ENCODE data around the gene NUDT6. TPM values are rescaled to one million over a fixed set of nuclear protein-coding genes. Genes with fewer than 3 reads are reported as not detected.

The NUDT6 gene
- total RNA-seq, 4 donors from 2014 or later, result 6.3 to 24.8 (median 13.9) TPM

GRCh38 chr4:122930862-122931261, 8.5 kb upstream of the NUDT6 start:
- TF ChIP-seq CTCF (IDR thresholded peaks at IDR 0.05), result peak in 5 of 6 experiments; percentile 46 to 67 (median 59)
- TF ChIP-seq POLR2A (IDR thresholded peaks at IDR 0.05), result no peak
- Histone ChIP-seq H3K4me3 (replicated peaks in 1 of 3) (no peak overlapping the region), H3K27me3 (no peaks in the 10 kb centered on the region), H3K36me3 (peaks cover 9 to 13% of the 10 kb centered on the region in 2 donors), H3K27ac (no peak overlapping the region), H3K4me1 (no peaks in the 10 kb centered on the region), H3K9me3 (no peaks in the 10 kb centered on the region)
- no peak for DNase-seq
- intact Hi-C loops (cut with DNase I), result loop anchor here (5.0 kb wide), 1 partner anchor 174 kb away; no protein-coding TSS in a partner anchor

GRCh38 chr4:122928930-122929329, 6.5 kb upstream of the NUDT6 start:
- no peaks in the 10 kb centered on the region for H3K4me1 ChIP-seq
- TF ChIP-seq CTCF (IDR thresholded peaks at IDR 0.05), result no peak
- no peak for TF ChIP-seq POLR2A (IDR thresholded peaks at IDR 0.05)
- no peak for DNase-seq
- H3K9me3 ChIP-seq, result no peaks in the 10 kb centered on the region
- 82 to 94% methylated on average over 1 of the region's 1 CpG for WGBS, 2 donors
- H3K27me3 ChIP-seq, result no peaks in the 10 kb centered on the region
- no peak overlapping the region for H3K4me3 ChIP-seq (replicated peaks in 1 of 3)
- peaks cover 3 to 8% of the 10 kb centered on the region in 2 donors for H3K36me3 ChIP-seq
- intact Hi-C loops (cut with DNase I), result no loop called here
- H3K27ac ChIP-seq, result no peak overlapping the region

GRCh38 chr4:122922877-122923511, 597 bp upstream of the NUDT6 start:
- no peaks in the 10 kb centered on the region for H3K9me3 ChIP-seq
- 0% methylated on average over 33 to 34 of the region's 34 CpGs for WGBS, 2 donors
- peaks cover 0 to 5% of the 10 kb centered on the region in 2 donors for H3K4me1 ChIP-seq
- H3K27ac ChIP-seq, result peak overlapping the region in 2 of 3 donors; percentile 74 to 77
- TF ChIP-seq CTCF (IDR thresholded peaks at IDR 0.05) (no peak), POLR2A (IDR thresholded peaks at IDR 0.05) (no peak)
- peak overlapping the region; percentile 21 to 89 (median 84) for H3K4me3 ChIP-seq (replicated peaks in 1 of 3)
- no peaks in the 10 kb centered on the region for H3K36me3 ChIP-seq
- peak; percentile 83 for DNase-seq
- intact Hi-C loops (cut with DNase I), result no loop called here
- H3K27me3 ChIP-seq, result no peaks in the 10 kb centered on the region

GRCh38 chr4:122921300-122921699, 1.1 kb downstream of the NUDT6 start:
- TF ChIP-seq POLR2A (IDR thresholded peaks at IDR 0.05) (no peak), CTCF (IDR thresholded peaks at IDR 0.05) (no peak)
- H3K27ac ChIP-seq, result no peak overlapping the region
- WGBS, 2 donors, result 92 to 94% methylated on average over 5 of the region's 5 CpGs
- H3K4me1 ChIP-seq, result peaks cover 0 to 5% of the 10 kb centered on the region in 2 donors
- H3K36me3 ChIP-seq, result peaks cover 0 to 3% of the 10 kb centered on the region in 2 donors
- peak overlapping the region in 2 of 3 donors; percentile 84 to 89 for H3K4me3 ChIP-seq (replicated peaks in 1 of 3)
- H3K27me3 ChIP-seq, result no peaks in the 10 kb centered on the region
- intact Hi-C loops (cut with DNase I), result no loop called here
- no peaks in the 10 kb centered on the region for H3K9me3 ChIP-seq
- DNase-seq, result no peak

GRCh38 chr4:122920473-122920872, 1.9 kb downstream of the NUDT6 start:
- intact Hi-C loops (cut with DNase I), result no loop called here
- TF ChIP-seq CTCF (IDR thresholded peaks at IDR 0.05) (no peak), POLR2A (IDR thresholded peaks at IDR 0.05) (no peak)
- WGBS, 2 donors, result 91% methylated on average over 5 of the region's 5 CpGs
- Histone ChIP-seq H3K27ac (no peak overlapping the region), H3K4me3 (replicated peaks in 1 of 3) (no peak overlapping the region), H3K9me3 (no peaks in the 10 kb centered on the region), H3K4me1 (peaks cover 0 to 5% of the 10 kb centered on the region in 2 donors), H3K27me3 (no peaks in the 10 kb centered on the region), H3K36me3 (peaks cover 0 to 3% of the 10 kb centered on the region in 2 donors)
- no peak for DNase-seq

Measured in thyroid gland (tissue), 4 donors.